ENCODE measurements around the gene OR6Q1.

GRCh38 chr11:58027341-58027740 is 3.4 kb upstream of the OR6Q1 start:
- no peak for TF ChIP-seq CTCF (conservative IDR thresholded peaks at IDR 0.05 in 1 of 2, IDR thresholded peaks at IDR 0.05 in 1 of 2; ENCODE audit: extremely low read depth in 1 of 2, insufficient read depth in 1 of 2, low read depth in 1 of 2, low read length in 2 of 2)
- TF ChIP-seq EZH2 (IDR thresholded peaks at IDR 0.05; ENCODE audit: borderline replicate concordance, low read length), result no peak

Data from mammary epithelial cell (primary cell).